Measurements from ENCODE around the gene HOXA6. TPM values are rescaled to one million over a fixed set of nuclear protein-coding genes. Genes with fewer than 3 reads are reported as not detected.

Gene HOXA6
- total RNA-seq, 1 donor from 2014 or later = not detected

DNA sequence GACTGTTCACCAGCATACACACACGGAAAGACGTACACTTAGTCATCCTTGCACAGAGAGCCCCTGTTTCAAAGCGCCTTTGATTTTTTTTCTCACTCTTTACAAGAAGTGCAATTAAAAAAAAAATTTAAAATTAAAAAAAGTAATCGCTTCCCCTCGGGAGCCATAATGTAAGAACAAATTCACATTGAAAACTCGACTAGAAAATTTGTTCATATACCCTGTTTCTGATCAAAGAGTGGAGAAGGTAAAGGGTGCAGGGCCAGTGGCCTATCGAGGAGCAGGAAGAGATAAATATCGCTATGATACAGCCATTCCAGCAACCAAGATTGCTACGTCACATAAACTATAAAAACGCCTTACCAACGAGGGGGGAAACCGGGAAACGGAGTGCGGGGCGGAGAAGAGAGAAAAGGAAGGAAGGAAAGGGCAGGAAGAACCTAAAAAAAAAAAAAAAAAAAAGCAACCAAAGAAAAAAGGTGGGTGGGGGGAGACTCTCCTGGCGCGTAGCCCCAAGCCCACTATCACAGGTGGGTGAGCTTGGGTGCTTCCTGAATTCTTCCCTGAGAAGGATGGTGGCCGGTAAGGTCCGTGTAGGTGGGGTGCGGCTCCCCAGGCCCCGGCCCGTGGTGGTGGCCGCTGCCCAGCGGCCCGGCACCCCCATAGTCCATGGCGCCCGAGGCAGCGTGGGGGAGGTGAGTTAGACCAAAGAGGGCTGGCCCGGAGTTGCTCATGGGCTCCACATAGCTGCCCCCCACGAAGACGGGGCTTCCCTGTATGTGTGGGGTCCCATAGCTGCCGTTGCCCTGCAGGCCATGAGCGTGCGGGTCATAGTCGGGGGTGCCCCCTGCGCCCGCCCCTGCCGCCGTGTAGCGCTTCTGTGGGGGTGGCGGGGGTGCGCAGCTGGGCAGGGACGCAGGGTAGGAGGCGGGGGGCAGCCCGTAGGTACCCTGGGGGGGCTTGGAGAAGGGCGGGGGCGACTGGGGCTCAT is 39.9 kb downstream of the HOXA6 start:
- DNase-seq (ENCODE audit: missing footprints) (no peak), ATAC-seq (no peak)
- intact Hi-C loops (cut with DNase I) = no loop called here

DNA sequence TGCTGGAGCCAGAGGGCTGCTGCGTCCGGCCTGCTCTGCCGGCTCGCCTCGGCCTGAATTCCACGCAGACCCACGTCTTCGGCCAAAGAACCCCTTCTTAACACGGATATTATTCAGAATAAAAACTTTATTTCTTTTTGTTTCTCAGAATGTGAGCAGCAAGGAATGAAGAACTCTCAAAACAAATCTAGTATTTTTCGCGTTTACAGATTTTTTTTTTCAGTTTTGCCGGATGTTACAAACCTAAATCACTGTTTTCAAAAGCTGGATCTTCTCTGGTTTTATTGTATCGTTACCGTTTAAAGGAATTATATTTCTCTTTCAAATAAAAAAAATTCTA is 40.7 kb downstream of the HOXA6 start:
- no peak for ATAC-seq
- intact Hi-C loops (cut with DNase I) = no loop called here
- no peak for DNase-seq (ENCODE audit: missing footprints)

DNA sequence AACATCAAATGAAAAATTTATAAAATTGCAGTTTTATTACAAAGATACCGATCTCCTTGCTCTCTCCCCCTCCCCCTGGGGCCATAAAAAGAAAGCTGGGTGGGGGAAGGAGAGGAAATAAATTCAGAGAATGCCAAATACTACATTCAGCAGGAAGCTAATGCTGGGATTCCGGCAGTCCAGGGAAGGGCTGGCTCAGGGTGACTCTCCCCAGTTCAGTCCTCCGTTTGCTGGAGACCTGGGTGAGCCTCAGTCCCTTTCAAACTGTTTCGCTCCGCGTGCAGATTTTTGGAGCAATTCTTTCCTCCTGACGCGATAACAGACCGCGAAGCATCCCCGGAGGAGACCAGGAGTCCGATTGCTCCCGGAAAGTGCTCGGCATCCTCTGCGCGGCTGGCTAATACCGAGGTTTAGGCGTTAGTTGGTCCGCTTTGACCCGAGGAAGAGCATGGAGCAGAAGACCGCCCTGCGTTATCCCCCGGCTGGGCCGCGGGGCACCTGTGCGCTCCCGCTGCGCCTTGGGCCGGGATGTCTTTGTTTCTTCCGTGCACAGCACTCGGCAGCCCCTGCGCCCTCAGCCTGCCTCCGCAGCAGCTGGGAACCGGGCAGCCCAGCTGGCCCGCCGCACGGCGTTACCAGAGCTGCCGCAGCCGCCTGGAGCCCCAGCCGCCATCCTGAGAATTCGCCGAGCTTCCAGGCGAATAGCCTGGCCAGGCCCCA is 41.2 kb downstream of the HOXA6 start:
- ATAC-seq (no peak), DNase-seq (ENCODE audit: missing footprints) (no peak)
- intact Hi-C loops (cut with DNase I) = no loop called here

DNA sequence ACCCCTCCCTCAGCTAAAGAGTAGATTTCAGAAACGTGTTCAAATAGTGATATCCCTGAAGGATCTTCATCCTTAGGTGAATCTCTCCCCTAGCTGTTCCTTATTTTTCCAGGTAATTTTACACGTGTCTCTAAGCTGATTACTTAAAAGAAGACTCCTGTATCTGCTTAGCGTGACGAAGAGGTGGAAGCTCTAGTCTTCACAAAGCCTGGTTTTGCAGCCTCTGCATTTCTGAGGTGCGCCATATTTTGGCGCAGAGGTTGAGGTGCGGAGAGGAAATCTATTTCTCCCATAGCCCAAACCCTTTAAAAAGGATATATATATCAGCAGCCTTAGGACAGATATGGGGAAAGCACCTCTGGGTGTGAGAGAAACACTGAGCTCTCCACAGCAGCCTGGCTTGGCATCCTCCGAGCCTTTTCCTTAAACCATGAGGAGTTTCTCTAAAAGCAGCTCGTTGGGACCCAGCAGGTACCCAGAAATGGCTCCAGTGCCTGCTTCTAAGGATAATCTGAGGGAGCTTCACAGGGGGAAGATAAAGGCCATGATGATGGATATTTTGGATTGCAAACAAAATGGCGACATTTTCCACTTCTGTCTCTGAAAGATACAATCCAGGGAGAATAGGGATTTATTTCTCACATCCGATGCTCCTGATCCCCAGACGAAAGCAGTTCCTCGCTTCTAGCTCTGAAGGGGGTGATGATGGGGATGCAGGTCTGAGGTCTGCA is 42.1 kb downstream of the HOXA6 start:
- DNase-seq (ENCODE audit: missing footprints) (no peak), ATAC-seq (no peak)
- intact Hi-C loops (cut with DNase I) = no loop called here

DNA sequence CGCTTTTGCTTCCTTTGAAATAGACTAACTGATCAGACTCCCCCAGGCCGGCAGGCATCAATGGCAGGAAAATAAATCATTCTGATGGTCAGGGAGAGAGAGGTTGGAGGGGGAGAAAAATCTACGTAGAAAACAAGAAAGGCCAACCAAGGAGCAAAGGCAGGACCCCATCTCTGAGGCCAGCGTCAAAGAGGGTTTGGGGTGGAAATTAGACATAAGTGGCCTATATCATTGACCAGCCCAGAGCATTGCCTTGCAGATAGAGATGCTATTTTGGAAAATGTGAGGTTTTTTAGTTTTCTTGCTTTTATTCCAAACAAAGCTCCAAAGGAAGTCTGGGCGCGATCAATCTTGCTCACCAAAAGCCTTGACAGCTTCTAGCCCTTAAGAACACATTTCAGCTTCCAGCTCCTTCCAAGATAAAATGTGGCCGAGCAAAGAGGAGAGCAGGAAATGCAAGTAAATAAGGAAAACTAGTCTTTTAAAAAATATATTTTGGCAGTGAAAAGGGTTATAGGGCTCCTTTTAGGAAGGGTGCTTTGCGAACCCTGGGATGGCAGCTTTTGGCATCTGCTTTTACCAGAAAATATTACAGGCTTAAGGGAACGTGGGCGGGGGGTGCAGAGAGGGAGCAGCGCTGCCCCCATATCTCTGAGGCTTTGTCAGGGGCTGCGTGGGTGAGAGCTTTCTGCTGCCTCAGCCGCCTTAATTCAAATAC is 43.1 kb downstream of the HOXA6 start:
- DNase-seq (ENCODE audit: missing footprints) = no peak
- intact Hi-C loops (cut with DNase I) = no loop called here
- no peak for ATAC-seq

DNA sequence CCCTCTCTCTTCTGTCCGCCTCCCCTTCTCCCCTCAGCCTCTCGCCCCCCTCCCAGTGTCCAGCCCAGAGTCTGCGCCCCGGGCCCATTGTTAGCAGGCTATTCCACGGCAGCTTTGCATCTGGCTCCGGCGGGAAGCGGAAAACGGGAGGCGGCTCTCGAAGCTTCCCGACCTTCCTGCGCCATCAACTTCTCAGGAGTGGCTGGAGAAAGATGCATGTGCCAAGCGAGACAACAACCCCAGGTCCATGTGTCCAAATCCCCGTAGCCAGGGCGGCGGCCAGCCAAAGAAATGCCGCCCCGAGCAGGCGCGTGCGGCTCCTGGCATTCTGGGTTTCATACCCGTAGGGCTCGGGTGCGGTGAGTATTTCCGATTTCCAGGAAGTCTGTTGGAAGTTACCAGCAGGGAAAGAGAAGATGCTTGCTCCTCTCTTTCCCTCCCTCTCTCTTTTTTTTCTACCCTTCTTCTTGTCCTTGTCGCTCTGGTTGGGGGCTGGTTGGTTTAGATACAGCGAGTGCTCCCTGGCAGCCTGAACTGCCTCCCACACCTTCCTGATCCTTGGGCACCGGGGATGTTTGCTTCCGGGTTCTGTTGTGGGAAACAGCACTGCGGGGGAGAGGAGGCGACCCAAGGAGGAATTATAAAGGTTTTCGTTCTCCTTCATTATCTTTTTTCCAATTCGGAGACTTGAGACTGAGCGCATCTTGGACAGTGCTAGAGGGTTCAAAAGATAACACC is 43.9 kb downstream of the HOXA6 start:
- ATAC-seq (no peak), DNase-seq (ENCODE audit: missing footprints) (no peak)
- intact Hi-C loops (cut with DNase I) = no loop called here

DNA sequence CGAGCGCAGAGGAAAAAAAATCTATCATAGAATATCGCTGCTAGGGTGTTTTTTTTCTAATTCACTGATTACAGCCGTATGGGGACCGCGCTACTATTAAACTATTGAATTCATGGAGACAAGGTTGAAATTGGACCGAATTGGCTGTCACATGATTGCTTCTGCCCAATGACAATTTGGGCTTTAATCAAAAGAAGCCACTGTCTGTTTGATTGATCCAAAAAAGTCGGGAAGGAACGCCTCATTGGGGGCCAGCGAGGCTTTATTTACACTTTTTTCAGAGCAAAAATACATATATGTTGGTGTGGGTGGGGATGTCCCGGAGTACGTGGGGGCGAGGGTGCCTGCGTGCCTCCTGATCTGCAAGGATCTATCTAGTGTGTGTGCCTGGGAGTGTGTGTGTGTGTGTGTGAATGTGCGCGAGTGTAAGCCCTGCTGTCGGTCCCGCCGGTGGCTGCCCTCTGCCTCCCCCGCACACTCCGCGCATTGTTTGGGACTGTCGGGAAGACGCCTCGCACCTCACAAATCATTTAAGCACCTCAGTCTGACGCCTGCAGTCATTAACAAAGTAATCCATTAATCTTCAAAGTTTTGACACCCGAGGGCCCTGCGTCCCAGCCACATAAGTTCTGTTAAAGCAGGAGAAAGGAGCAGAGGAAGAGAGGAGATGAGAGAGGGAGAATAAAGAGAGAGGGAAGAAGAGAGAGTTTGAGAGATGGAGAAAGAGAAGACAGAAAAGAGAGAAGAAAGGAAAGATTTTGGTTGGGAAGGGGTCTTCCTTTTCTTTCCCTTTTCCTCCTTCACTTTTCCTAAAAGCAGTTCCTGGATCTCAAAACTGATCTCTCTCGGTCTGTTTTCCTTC is 44.8 kb downstream of the HOXA6 start, which contains the start of gene HOXA2:
Gene HOXA2 (minus strand): TSS at position 103 of the 862 bp plus-strand sequence. CDS start 183 bp downstream, outside the sequence.
- intact Hi-C loops (cut with DNase I) = no loop called here
- ATAC-seq (no peak), DNase-seq (ENCODE audit: missing footprints) (no peak)

DNA sequence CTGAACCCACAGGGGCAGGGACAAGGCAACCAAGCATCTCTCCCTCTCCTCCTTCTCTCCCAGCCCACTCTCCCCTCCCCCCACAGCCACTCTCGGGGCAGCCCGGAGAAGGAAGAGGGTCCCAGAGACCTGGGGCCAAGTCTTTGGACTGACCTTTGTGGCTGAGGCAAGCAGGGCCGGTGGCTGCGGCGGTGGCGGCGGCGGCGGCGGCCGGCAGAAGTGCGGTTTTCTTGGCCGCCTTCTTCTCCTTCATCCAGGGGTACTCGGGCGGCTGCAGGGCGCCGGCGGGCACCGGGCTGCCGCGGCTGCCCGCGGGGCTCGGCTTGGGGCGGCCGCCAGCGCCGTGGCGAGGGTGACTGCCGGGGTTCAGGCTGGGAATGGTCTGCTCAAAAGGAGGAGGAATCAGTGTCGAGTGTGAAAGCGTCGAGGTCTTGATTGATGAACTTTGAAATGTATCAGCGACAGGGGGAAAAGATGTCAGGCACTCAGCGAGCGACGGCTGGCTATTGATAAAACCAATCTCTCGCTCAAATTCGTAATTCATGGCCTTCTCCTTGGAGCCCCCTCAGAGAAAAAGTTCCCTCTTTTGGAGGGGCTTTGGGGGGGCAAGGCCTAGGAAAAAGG is 45.5 kb downstream of the HOXA6 start:
- DNase-seq (ENCODE audit: missing footprints) (no peak), ATAC-seq (no peak)
- intact Hi-C loops (cut with DNase I) = no loop called here

DNA sequence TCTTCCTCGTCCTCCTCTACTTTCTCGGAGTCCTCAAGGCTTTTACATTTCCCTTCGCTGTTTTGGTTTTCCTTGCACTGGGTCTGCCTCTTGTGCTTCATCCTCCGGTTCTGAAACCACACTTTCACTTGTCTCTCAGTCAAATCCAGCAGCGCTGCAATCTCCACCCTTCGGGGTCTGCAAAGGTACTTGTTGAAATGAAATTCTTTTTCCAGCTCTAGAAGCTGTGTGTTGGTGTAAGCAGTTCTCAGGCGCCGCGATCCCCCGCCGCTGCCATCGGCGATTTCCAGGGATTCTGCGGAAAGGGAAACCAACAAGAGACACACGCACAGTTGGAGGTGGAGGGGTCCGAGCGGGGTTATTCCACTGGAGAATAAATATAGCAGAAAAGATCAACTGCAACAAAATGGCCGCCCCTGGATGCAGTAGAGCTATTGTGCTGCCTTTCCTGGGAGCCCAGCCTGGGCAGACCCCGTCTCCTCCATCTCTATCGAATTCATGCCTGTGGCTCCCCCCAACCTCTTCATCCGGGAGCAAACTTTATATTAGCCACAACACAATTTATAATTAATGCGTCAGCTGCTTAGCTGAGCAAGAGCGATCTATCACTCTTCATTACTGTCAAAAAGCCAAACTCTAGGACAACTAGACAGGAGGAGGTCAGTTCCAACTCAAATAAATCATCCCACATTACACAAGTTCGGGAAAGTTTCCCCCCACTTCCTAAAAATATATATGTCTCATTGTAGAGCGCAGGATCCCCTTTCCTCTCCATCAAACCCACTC is 46.2 kb downstream of the HOXA6 start:
- intact Hi-C loops (cut with DNase I) = no loop called here
- ATAC-seq = no peak
- DNase-seq (ENCODE audit: missing footprints) = no peak

DNA sequence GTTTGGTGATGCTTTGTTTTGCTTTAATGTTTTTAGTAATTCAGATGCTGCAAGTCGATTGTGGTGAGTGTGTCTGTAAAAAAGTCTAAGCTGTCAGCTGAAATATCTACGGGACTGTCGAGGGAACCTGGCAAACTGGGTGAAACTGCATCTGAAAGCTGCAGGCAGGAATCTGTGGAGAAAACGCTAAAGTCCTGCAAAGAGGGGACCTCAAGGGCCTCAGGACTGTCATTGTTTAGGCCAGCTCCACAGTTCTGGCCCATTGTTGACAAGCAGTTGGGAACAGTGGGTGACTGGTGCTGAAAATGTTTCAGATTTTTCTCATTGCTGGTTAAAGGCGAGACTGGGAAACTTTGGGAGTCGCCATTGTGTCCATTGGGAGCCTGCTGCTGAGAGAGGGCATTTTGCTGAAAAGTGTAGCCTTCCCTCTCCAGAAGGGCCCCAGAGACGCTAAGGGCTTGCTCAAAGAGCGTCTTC is 46.8 kb downstream of the HOXA6 start:
- intact Hi-C loops (cut with DNase I) = no loop called here
- ATAC-seq = no peak
- DNase-seq (ENCODE audit: missing footprints) = no peak

DNA sequence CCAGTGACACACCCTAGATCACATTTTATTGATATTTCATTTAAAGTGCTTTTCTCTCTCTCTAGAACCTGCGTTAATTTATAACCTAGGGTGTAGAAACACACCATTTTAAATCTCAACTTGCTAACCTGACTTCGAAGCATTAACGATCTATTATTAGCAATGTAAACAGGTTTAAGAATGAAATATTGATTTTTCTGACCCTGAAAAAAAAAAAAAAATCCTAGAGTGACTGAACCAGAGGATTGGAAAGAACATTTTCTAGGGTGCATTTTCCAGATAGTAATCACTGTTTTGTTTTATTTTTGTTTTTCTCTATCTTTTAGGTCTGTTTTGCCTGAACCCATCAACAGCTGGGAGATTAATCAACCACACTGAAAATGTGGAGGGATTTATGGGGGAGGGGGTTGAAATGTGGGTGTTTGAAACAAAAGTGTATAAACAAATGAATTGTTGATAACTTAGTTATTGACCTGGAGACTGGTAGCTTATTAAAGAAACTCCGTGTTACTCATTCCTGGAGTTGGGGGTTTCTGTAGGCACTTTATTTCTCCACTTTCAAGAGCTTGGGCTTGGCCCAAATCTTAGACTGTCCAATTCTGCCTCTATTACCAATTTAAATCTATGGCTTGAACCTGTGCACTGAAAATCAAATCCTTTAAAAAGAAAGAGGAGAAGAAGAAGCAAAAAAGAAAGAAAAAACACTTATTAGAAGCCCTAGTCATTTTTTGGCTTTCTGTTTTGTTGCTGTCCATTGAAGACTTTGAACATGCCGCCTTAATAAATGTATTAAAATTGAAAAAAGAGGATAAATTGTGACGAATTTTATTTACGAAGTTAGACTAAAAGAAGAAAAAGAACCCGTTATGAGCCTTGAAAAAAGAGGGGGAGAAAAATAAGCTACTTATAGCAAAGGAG is 47.9 kb downstream of the HOXA6 start:
- intact Hi-C loops (cut with DNase I) = no loop called here
- DNase-seq (ENCODE audit: missing footprints) (no peak), ATAC-seq (no peak)

DNA sequence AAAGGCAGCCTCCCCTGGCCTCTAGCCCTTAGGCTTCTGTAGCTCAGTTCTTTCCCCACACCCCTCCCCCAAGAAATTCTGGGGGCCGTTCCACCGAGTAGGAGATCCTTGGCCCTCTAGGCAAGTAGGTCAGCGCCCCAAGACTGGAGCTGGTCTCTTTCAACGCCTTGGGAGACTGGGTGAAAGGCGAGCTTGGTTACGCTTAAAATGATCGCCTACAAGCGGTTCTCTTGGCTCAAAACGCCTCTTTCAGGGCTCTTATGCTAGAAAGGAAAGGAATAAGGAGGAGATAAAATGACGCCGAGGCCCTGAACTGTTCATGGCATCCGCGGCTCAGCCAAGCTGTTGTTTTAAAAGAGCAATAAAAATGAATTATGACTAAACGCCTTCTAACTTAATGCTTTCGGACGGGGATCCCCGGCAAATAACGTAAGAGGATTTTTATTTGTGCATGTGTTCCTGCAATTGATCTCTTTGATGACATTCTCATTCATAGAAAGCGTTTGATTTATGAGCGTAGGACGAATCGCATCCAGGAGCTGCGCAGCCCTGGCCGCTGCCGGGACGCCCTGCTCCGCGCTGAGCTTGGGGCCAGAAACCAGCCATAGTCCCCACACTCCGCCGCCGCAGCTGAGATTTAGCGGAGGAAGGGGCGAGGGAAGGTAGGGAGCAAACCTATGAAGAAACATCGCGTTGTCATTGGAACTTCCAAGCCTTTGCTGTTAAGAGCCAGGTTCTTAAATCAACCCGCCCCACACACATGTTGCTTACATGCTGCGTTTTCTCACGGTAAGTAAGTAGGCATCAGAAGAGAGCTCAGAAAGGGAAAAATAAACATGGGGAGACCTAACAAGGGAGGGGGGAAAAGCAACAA is 48.8 kb downstream of the HOXA6 start:
- intact Hi-C loops (cut with DNase I) = no loop called here
- DNase-seq (ENCODE audit: missing footprints) = no peak
- no peak for ATAC-seq

DNA sequence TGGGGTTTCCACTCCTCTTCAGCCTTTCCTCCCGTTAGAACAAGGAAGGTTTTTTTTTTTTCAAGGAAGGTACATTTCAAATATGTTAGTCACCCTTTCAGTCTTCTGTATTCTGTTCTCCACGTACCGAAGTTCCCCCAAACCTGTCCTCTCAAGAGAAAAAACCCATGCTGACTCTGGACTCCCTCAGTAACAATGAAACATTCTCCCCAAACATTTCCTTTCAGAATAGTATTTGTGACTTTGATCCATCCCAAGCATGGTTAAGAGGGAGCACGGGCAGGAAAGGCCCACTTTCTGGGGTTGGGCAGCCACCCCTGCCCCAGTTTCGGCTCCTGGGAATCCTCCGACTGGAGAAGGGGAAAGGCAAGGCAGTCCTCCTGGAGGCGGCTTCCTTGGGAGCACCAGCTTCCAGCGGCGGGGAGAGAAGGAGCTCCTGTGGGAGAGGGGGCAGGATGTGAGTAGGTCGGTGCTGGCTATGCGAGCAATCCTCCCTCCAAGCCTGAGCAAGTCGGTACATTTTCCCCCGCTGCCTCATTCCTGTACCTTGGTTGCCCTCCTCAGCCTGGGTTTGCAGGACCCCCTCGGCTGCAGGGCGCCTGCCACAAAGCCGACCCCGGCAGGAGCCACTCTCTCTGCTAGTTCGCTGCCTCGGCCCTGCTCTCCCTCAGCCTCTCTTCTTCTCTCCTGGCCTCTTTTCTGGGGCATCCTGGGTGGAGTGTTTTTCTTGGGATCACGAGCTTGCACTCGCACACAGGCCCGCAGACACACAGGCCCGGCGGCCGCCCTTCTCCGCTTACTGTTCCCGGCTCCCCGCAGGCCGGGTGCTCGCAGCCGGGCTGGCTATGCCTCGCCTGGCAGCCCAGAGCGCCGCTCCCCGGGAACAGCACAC is 49.6 kb downstream of the HOXA6 start:
- no peak for ATAC-seq

More for the DNA sequence above, 49.6 kb downstream of the HOXA6 start:
- DNase-seq (ENCODE audit: missing footprints) = no peak
- intact Hi-C loops (cut with DNase I) = no loop called here
